T-cell (primary cell): ENCODE results near the gene TBC1D14. TPM values are rescaled to one million over a fixed set of nuclear protein-coding genes. Genes with fewer than 3 reads are reported as not detected.

Source experiments
- ATAC-seq, 4 experiments: fragments of 200-7000 bp in 3 of 4; fragments of 150-1000 bp in 1 of 4; cut with Tn5 transposase; replicated peaks in 1 of 4; 1 replicate in 3 of 4; 2 replicates in 1 of 4; pipeline ENCODE4 v1.10.0; 2021; ENCODE audit warnings: moderate library complexity in 3 of 4, mild to moderate bottlenecking in 2 of 4, moderate number of reproducible peaks in 1 of 4
- CTCF ChIA-PET, 2 donors: fragments of 300-600 bp; sonication (Branson Sonifier 250); formaldehyde crosslinking; loops; one replicate each; lab custom pipeline; 2022; ENCODE audit warnings: antibody characterized with exemption in 2 of 2; lab: Charles Lee
- POLR2A ChIA-PET, 2 donors: fragments of 300-600 bp; sonication (Branson Sonifier 250); formaldehyde crosslinking; loops; one replicate each; lab custom pipeline; 2022; ENCODE audit warnings: antibody characterized with exemption in 2 of 2; lab: Charles Lee
- DNase-seq, 35 experiments: peaks; one replicate each; pipeline versions ENCODE4 v3.0.0 to v3.0.0-alpha.2; 2013 to 2023
- H3K27ac ChIP-seq: one replicate; pipeline ENCODE4 v1.5.1; 2013; ENCODE audit warnings: low read length
- H3K27me3 ChIP-seq, 2 experiments: replicated peaks in 1 of 2; 1 replicate in 1 of 2; 2 replicates in 1 of 2; pipeline versions ENCODE4 v1.6.1 to v1.7.0; 2013; ENCODE audit warnings: low read length in 1 of 2, mixed read lengths in 1 of 2; ENCODE audit not compliant: control insufficient read depth in 2 of 2, insufficient read depth in 2 of 2; ENCODE audit errors: extremely low read depth in 1 of 2
- H3K36me3 ChIP-seq, 2 donors: 1 replicate in 1 of 2; 2 replicates in 1 of 2; pipeline versions ENCODE4 v1.6.1 to v1.7.0; 2013; ENCODE audit warnings: low read length in 1 of 2; ENCODE audit not compliant: control insufficient read depth in 2 of 2, insufficient read depth in 1 of 2; ENCODE audit errors: extremely low read depth in 1 of 2
- H3K4me1 ChIP-seq, 2 experiments: 1 replicate in 1 of 2; 2 replicates in 1 of 2; pipeline versions ENCODE4 v1.6.1 to v1.7.0; 2013; ENCODE audit warnings: low read length in 2 of 2, mixed read lengths in 1 of 2; ENCODE audit not compliant: insufficient read depth in 2 of 2, control insufficient read depth in 1 of 2; ENCODE audit errors: extremely low read depth in 1 of 2
- H3K4me3 ChIP-seq, 2 donors: 1 replicate in 1 of 2; 2 replicates in 1 of 2; pipeline versions ENCODE4 v1.5.1 to v1.7.0; 2013; ENCODE audit warnings: mild to moderate bottlenecking in 2 of 2, low read length in 1 of 2, moderate library complexity in 1 of 2; ENCODE audit not compliant: control insufficient read depth in 1 of 2; ENCODE audit errors: extremely low read depth in 1 of 2
- H3K9me3 ChIP-seq: 2 replicates; pipeline ENCODE4 v1.7.0; 2013
- H3K27ac Mint-ChIP-seq, 2 donors: one replicate each; pipeline ENCODE4 v1.8.0; 2020 to 2021; ENCODE audit warnings: mild to moderate bottlenecking in 2 of 2, mixed read lengths in 2 of 2
- H3K27me3 Mint-ChIP-seq, 2 donors: one replicate each; pipeline ENCODE4 v1.8.0; 2021 to 2022; ENCODE audit warnings: mixed read lengths in 2 of 2
- H3K36me3 Mint-ChIP-seq: one replicate; pipeline ENCODE4 v1.8.0; 2021; ENCODE audit warnings: mixed read lengths
- H3K4me1 Mint-ChIP-seq, 3 donors: one replicate each; pipeline ENCODE4 v1.8.0; 2020 to 2022; ENCODE audit warnings: mixed read lengths in 3 of 3, mild to moderate bottlenecking in 1 of 3
- H3K4me3 Mint-ChIP-seq, 3 donors: one replicate each; pipeline ENCODE4 v1.8.0; 2020 to 2022; ENCODE audit warnings: mild to moderate bottlenecking in 3 of 3, mixed read lengths in 3 of 3, moderate library complexity in 3 of 3
- H3K9me3 Mint-ChIP-seq, 3 donors: one replicate each; pipeline ENCODE4 v1.8.0; 2020 to 2022; ENCODE audit warnings: mixed read lengths in 3 of 3
- WGBS: methylation state at CpG from one replicate; pipeline ENCODE4 v1.1.5; 2013; ENCODE audit warnings: missing lambda C conversion rate; ENCODE audit not compliant: insufficient coverage; 5-methylcytosine and 5-hydroxymethylcytosine counted together
- total RNA-seq, 35 experiments: library from RNA in 6 of 35; stranded (reverse) in 6 of 35; fragments of 120-200 nt in 1 of 35; gene quantifications; one replicate each; pipeline versions ENCODE4 v1.2.1 to v1.2.4 and lab custom pipeline; 2013 to 2026

The TBC1D14 gene
- total RNA-seq, 5 donors from 2014 or later (not counting 1 experiment from before 2014, with no cell fraction given), result 44.2 to 73.8 (median 62.3) TPM

DNA sequence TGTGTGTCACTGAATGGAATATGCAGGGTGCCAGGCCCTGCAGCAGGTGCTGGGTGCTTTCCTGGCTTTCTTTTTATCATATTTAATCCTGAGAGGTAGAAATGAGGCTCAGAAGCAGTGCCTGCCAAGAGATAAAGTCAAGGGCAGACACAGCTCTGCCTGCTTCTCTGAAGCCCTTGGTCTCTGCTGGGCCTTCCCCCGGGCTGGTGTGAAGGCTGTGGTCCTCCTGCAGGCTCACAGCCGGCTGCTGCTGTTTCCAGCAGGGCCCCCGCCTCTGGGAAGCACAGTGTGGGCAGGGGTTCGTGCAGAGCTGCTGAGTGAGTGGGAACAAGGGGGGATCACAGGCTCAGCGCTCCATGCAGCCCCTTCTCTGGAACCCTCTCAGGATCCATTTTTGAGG is 49.6 kb downstream of the TBC1D14 start:
- H3K9me3 Mint-ChIP-seq, result no peaks in the 10 kb centered on the region
- ChIA-PET POLR2A (no interaction called here), CTCF (interaction anchor here in 1 of 2 donors (0.7 kb wide), 1 partner anchor 50 kb away, joined by 3 read pairs; no protein-coding TSS in a partner anchor)
- Histone ChIP-seq H3K4me1 (peaks cover 2 to 57% of the 10 kb centered on the region in 2 experiments), H3K27me3 (no peaks in the 10 kb centered on the region), H3K4me3 (no peak overlapping the region), H3K27ac (no peak overlapping the region), H3K9me3 (no peaks in the 10 kb centered on the region), H3K36me3 (peaks cover 5% of the 10 kb centered on the region in 2 donors)
- H3K27ac Mint-ChIP-seq, result no peak overlapping the region
- DNase-seq, result no peak
- peaks cover 3% of the 10 kb centered on the region for H3K36me3 Mint-ChIP-seq
- no peak for ATAC-seq
- H3K27me3 Mint-ChIP-seq, result no peaks in the 10 kb centered on the region
- peaks cover 51 to 77% (median 75%) of the 10 kb centered on the region in 3 donors for H3K4me1 Mint-ChIP-seq
- no peak overlapping the region for H3K4me3 Mint-ChIP-seq
- 100% methylated on average over 4 of the region's 5 CpGs for WGBS

DNA sequence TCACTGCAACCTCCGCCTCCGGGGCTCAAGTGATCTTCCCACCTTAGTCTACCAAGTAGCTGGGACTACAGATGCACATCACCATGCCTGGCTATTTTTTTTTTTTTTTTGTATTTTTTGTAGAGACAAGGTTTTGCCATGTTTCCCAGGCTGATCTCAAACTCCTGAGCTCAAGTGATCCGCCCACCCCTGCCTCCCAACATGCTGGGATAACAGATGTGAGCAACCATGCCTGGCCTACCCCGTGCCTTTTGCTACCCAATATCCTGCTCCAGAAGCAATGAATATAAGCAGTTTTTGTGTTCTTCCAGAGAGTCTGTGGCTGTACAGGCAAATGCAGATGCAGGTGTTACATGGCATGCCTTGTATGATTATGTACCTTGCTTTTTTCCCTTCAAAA is 50.5 kb downstream of the TBC1D14 start:
- POLR2A ChIA-PET, result no interaction called here
- Mint-ChIP-seq H3K27ac (no peak overlapping the region), H3K36me3 (peaks cover 3% of the 10 kb centered on the region), H3K27me3 (no peaks in the 10 kb centered on the region), H3K9me3 (no peaks in the 10 kb centered on the region), H3K4me3 (no peak overlapping the region), H3K4me1 (peaks cover 51 to 77% (median 75%) of the 10 kb centered on the region in 3 donors)
- DNase-seq (no peak), ATAC-seq (no peak)
- H3K27ac ChIP-seq, result no peak overlapping the region
- H3K9me3 ChIP-seq, result no peaks in the 10 kb centered on the region
- no peaks in the 10 kb centered on the region for H3K27me3 ChIP-seq
- H3K4me1 ChIP-seq, result peaks cover 2 to 54% of the 10 kb centered on the region in 2 experiments
- H3K4me3 ChIP-seq, result no peak overlapping the region
- no CpG with 5 or more reads among the region's 4 CpGs for WGBS
- H3K36me3 ChIP-seq, result peaks cover 5% of the 10 kb centered on the region in 2 donors
- CTCF ChIA-PET, result no interaction called here

DNA sequence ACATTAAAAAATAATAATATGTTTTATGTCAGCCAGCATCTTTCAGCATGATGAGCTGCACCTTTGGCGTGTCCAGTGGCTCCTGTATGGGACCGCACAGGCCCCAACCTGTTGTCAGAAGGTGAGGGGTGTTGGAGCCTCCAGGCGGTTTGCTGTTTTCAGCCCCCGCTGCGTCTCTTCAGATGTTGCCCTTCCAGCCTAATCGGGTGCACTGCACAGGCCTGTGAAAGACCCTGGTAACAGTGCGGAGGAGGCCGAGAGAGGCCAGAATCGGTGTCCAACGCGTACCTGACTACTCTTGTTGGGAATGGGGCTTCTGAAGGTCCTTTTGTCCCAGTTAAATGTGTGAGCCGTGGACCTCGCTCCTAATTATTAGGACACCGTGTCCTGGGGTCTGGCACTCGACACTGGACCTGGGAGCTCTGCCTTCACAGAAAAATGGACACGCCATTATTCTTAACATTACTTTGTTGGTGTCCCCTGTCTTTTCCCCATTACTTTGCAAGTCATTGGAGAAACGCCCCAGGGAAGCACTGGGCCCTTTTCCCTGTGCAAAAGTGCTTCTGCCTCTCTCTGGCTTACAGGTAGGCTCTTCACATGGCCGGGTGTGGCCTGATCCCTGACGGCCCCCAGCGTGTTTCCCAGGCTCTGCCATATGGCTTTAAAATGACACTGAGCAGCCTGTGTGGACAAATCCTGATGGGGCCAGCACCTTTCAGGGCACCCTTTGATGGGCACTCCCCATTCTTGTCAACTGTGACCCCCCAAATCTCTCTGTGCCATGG is 51.2 kb downstream of the TBC1D14 start:
- 96% methylated on average over 15 of the region's 20 CpGs for WGBS
- Histone ChIP-seq H3K27me3 (no peaks in the 10 kb centered on the region), H3K9me3 (no peaks in the 10 kb centered on the region), H3K27ac (no peak overlapping the region), H3K4me1 (peaks cover 2 to 59% of the 10 kb centered on the region in 2 experiments), H3K4me3 (no peak overlapping the region), H3K36me3 (peaks cover 5% of the 10 kb centered on the region in 2 donors)
- peaks cover 53 to 80% (median 78%) of the 10 kb centered on the region in 3 donors for H3K4me1 Mint-ChIP-seq
- ATAC-seq, result no peak
- peaks cover 3% of the 10 kb centered on the region for H3K36me3 Mint-ChIP-seq
- ChIA-PET CTCF (no interaction called here), POLR2A (no interaction called here)
- no peak overlapping the region for H3K27ac Mint-ChIP-seq
- H3K9me3 Mint-ChIP-seq, result no peaks in the 10 kb centered on the region
- DNase-seq, result no peak
- H3K4me3 Mint-ChIP-seq, result no peak overlapping the region
- no peaks in the 10 kb centered on the region for H3K27me3 Mint-ChIP-seq

DNA sequence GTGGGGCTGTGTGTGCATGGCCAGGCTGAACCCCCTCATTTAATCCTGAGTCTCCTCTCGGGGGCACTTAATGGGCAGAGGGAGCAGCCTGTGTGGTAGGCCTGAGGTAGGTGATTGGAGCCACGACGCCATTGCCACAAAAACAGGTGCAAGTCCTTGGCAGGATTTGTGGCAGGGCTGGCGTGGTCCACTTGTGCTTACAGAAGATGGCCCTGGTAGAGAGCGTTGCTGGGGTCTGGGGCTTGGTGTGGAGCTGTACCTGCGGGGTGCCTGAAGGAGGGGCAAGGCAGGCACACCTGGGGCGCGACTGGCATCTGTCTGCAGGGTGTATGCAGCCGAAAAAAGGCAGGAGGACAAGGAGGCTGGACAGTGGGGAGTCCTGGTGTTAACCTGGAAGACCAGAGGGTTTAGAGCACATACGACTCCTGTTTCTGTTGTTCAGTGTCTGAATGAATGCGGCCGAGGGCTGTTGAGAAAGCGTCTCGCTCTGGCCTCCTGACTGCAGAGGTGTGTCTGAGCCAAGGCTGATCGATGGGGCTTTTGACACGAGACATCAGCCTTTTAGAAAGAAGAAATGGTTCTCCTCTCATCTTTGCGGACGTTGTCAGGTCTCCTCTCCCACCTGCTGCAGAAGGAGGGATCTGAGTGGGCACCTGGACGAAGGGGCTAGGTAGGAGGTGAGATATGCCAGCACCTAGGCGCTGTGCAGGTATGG is 52.0 kb downstream of the TBC1D14 start:
- H3K9me3 ChIP-seq, result no peaks in the 10 kb centered on the region
- 97% methylated on average over 20 of the region's 20 CpGs for WGBS

DNA sequence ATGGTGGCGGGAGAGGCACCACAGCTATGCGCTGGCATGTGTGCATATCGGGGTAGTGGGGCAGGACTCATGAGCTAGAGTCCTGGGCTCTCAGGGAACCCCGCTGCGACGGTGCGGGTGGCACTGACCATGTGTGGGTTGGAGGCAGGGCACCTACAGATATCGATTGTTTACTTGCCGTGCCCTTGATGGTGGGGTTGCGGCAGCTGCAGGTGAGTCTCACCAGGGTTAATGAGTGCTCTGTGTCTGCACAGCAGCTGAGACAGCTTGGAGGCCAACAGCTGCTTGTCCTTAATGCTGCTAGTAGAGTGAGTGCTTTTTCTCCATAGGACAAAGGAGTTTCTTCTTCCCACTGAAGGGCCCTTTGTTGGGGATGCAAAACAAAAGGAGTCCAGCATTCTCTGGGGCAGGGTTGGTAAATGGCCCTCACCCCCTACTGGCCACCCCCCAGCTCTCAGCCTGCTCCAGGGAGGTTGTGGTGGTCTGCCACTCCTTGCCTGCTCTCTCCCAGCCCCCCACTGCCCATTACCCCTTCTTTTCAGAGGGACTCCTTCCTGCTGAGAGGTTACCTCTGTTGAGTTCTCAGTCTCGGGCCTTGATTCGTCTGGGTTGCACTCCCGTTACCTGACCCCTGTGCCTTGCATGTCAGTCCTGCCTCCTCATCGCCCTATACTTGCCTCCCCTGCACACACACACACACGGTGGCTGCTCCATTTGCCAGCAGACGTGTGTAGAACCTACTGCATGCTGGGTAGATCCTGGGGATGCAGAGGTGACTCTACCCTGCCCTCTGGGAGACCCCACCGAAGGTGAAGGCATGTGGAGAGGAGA is 52.8 kb downstream of the TBC1D14 start:
- Mint-ChIP-seq H3K4me3 (no peak overlapping the region), H3K36me3 (peaks cover 8% of the 10 kb centered on the region), H3K4me1 (peaks cover 52 to 75% (median 67%) of the 10 kb centered on the region in 3 donors), H3K27ac (peak overlapping the region in 1 of 2 donors; percentile 43), H3K27me3 (no peaks in the 10 kb centered on the region), H3K9me3 (no peaks in the 10 kb centered on the region)
- H3K4me3 ChIP-seq, result no peak overlapping the region
- ATAC-seq, result no peak
- H3K9me3 ChIP-seq, result no peaks in the 10 kb centered on the region
- H3K36me3 ChIP-seq, result peaks cover 5 to 9% of the 10 kb centered on the region in 2 donors
- H3K27me3 ChIP-seq, result no peaks in the 10 kb centered on the region
- no peak for DNase-seq
- peaks cover 0 to 44% of the 10 kb centered on the region in 2 experiments for H3K4me1 ChIP-seq
- no peak overlapping the region for H3K27ac ChIP-seq
- ChIA-PET CTCF (interaction anchor here in 1 of 2 donors (0.6 kb wide), 1 partner anchor 124 kb away, joined by 7 read pairs; no protein-coding TSS in a partner anchor), POLR2A (no interaction called here)
- 99% methylated on average over 13 of the region's 17 CpGs for WGBS

More for the DNA sequence above, 52.0 kb downstream of the TBC1D14 start:
- Histone ChIP-seq H3K4me1 (peaks cover 2 to 52% of the 10 kb centered on the region in 2 experiments), H3K36me3 (peaks cover 5% of the 10 kb centered on the region in 2 donors), H3K4me3 (no peak overlapping the region), H3K27me3 (no peaks in the 10 kb centered on the region), H3K27ac (no peak overlapping the region)
- ATAC-seq (no peak), DNase-seq (no peak)
- Mint-ChIP-seq H3K27me3 (no peaks in the 10 kb centered on the region), H3K9me3 (no peaks in the 10 kb centered on the region), H3K4me3 (no peak overlapping the region), H3K4me1 (peaks cover 57 to 76% (median 74%) of the 10 kb centered on the region in 3 donors), H3K36me3 (peaks cover 3% of the 10 kb centered on the region), H3K27ac (peak overlapping the region; percentile 4 to 43)
- CTCF ChIA-PET, result no interaction called here
- POLR2A ChIA-PET, result no interaction called here
